Measurements from ENCODE around the gene AP1M1.

Gene AP1M1

DNA sequence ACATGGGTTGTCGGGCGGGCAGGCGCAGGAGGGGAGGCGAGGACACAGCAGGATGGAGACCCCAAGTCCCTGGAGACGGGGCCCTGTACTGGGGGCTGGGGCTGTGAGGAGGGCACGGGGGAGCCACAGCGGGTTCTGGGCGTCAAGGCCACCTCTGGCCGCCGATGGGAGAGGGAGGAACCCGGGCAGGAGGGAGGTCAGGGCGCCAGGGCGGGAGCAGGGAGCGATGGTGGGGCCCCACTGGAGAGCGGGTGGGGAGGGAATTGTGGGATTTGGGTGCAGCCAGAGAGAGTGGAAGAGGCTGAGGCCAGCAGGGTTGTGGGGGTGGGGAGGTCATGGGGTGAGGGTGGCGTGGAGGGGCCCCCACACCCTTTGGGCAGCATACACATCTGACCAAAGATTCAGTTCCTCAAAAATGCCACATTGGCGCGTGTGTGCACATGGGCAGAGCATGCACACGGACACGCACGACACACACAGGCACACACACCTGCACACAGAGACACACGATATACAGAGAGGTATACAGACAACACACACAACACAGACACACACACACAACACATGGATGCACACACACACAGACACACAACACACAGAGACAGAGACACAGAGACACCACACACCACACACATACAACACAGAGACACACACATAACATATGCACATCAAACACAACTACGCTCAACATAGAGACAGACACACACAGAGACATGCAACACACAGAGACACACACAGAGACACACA, 54.9 kb downstream of the AP1M1 start:
- peaks cover 2% of the 10 kb centered on the region for H3K27me3 ChIP-seq (ENCODE audit: insufficient read depth, poor library complexity, severe bottlenecking)
- H3K27ac ChIP-seq (replicated peaks): no peak overlapping the region
- peak; percentile 56; the same call in 1 of the 2 replicates for TF ChIP-seq SPI1 (IDR thresholded peaks at IDR 0.05; ENCODE audit: borderline replicate concordance, low read depth)
- no peak for TF ChIP-seq CTCF (IDR thresholded peaks at IDR 0.05; ENCODE audit: insufficient read depth, low read length)
- H3K4me3 ChIP-seq (replicated peaks; ENCODE audit: insufficient read depth, low read length): no peak overlapping the region
- DNase-seq (ENCODE audit: low read depth in 1 of 2, low spot score in 1 of 2): peak in 1 of 2 experiments; percentile 23

- Histone ChIP-seq H3K27ac (replicated peaks) (no peak overlapping the region), H3K27me3 (ENCODE audit: insufficient read depth, poor library complexity, severe bottlenecking) (peaks cover 2% of the 10 kb centered on the region), H3K4me3 (replicated peaks; ENCODE audit: insufficient read depth, low read length) (no peak overlapping the region)
- DNase-seq (ENCODE audit: low read depth in 1 of 2, low spot score in 1 of 2): no peak
- TF ChIP-seq, protein P1, sequence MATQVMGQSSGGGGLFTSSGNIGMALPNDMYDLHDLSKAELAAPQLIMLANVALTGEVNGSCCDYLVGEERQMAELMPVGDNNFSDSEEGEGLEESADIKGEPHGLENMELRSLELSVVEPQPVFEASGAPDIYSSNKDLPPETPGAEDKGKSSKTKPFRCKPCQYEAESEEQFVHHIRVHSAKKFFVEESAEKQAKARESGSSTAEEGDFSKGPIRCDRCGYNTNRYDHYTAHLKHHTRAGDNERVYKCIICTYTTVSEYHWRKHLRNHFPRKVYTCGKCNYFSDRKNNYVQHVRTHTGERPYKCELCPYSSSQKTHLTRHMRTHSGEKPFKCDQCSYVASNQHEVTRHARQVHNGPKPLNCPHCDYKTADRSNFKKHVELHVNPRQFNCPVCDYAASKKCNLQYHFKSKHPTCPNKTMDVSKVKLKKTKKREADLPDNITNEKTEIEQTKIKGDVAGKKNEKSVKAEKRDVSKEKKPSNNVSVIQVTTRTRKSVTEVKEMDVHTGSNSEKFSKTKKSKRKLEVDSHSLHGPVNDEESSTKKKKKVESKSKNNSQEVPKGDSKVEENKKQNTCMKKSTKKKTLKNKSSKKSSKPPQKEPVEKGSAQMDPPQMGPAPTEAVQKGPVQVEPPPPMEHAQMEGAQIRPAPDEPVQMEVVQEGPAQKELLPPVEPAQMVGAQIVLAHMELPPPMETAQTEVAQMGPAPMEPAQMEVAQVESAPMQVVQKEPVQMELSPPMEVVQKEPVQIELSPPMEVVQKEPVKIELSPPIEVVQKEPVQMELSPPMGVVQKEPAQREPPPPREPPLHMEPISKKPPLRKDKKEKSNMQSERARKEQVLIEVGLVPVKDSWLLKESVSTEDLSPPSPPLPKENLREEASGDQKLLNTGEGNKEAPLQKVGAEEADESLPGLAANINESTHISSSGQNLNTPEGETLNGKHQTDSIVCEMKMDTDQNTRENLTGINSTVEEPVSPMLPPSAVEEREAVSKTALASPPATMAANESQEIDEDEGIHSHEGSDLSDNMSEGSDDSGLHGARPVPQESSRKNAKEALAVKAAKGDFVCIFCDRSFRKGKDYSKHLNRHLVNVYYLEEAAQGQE (IDR thresholded peaks at IDR 0.05; ENCODE audit: insufficient replicate concordance, low read depth): no peak
- TF ChIP-seq POLR2AphosphoS5 (IDR thresholded peaks at IDR 0.05; ENCODE audit: low read depth): no peak
- no peak for TF ChIP-seq GABPA (IDR thresholded peaks at IDR 0.05; ENCODE audit: low read depth)
- no peak for TF ChIP-seq SPI1 (IDR thresholded peaks at IDR 0.05; ENCODE audit: borderline replicate concordance, low read depth)
- no peak for TF ChIP-seq CTCF (IDR thresholded peaks at IDR 0.05; ENCODE audit: insufficient read depth, low read length)
Measured at GRCh38 chr19:16254851-16255408, 57.2 kb downstream of the AP1M1 start.

GRCh38 chr19:16257509-16258002, 59.8 kb downstream of the AP1M1 start:
- peaks cover 5% of the 10 kb centered on the region for H3K27me3 ChIP-seq (ENCODE audit: insufficient read depth, poor library complexity, severe bottlenecking)
- TF ChIP-seq GABPA (IDR thresholded peaks at IDR 0.05; ENCODE audit: low read depth) (no peak), SPI1 (IDR thresholded peaks at IDR 0.05; ENCODE audit: borderline replicate concordance, low read depth) (no peak), POLR2AphosphoS5 (IDR thresholded peaks at IDR 0.05; ENCODE audit: low read depth) (no peak), CTCF (IDR thresholded peaks at IDR 0.05; ENCODE audit: insufficient read depth, low read length) (no peak)
- TF ChIP-seq, protein P1 (IDR thresholded peaks at IDR 0.05; ENCODE audit: insufficient replicate concordance, low read depth): no peak
- no peak overlapping the region for H3K27ac ChIP-seq (replicated peaks)
- DNase-seq (ENCODE audit: low read depth in 1 of 2, low spot score in 1 of 2): no peak
- no peak overlapping the region for H3K4me3 ChIP-seq (replicated peaks; ENCODE audit: insufficient read depth, low read length)
